NT2/D1 (cell line): ENCODE measurements around the gene SLC7A6.

Experiments used
- SUZ12 ChIP-seq: IDR thresholded peaks from 2 replicates; pipeline ENCODE4 v1.6.1; 2011; ENCODE audit not compliant: insufficient read length, insufficient read depth; ENCODE audit errors: extremely low read depth
- YY1 ChIP-seq: IDR thresholded peaks from 2 replicates; pipeline ENCODE4 v1.6.1; 2011; ENCODE audit not compliant: insufficient read length, insufficient read depth

GRCh38 chr16:68216240-68216639 is 48.1 kb upstream of the SLC7A6 start:
- TF ChIP-seq YY1 = no peak
- TF ChIP-seq SUZ12 = no peak
